C4-2B (cell line): ENCODE measurements around the gene MSL3B.

Source experiments
- H3K27ac ChIP-seq: fragments of 450-650 bp; 2 replicates; pipeline ENCODE4 v1.5.1; 2017
- CTCF ChIP-seq: fragments of 450-650 bp; conservative IDR thresholded peaks from 2 replicates; pipeline ENCODE4 v1.5.1; 2017; ENCODE audit warnings: mild to moderate bottlenecking
- ZFX ChIP-seq: fragments of 450-650 bp; IDR thresholded peaks from 2 replicates; pipeline ENCODE4 v1.6.1; 2017

The MSL3B gene

GRCh38 chr2:233838726-233839446 is 29.3 kb downstream of the MSL3B start:
- no peak overlapping the region for H3K27ac ChIP-seq
- no peak for TF ChIP-seq CTCF
- TF ChIP-seq ZFX = no peak

- H3K27ac ChIP-seq = no peak overlapping the region
- TF ChIP-seq ZFX (no peak), CTCF (no peak)
Measured at GRCh38 chr2:233838251-233838650, 29.9 kb downstream of the MSL3B start.

GRCh38 chr2:233837694-233838229 is 30.4 kb downstream of the MSL3B start:
- no peak overlapping the region for H3K27ac ChIP-seq
- TF ChIP-seq CTCF = no peak
- no peak for TF ChIP-seq ZFX

- TF ChIP-seq ZFX = no peak
- TF ChIP-seq CTCF = no peak
- no peak overlapping the region for H3K27ac ChIP-seq
Measured at GRCh38 chr2:233836359-233836758, 31.8 kb downstream of the MSL3B start.

GRCh38 chr2:233835230-233836186 is 32.7 kb downstream of the MSL3B start:
- TF ChIP-seq CTCF (no peak), ZFX (no peak)
- H3K27ac ChIP-seq = no peak overlapping the region

GRCh38 chr2:233833345-233833744 is 34.8 kb downstream of the MSL3B start:
- H3K27ac ChIP-seq = peak overlapping the region; percentile 10; the same call in 1 of the 2 replicates
- TF ChIP-seq ZFX = no peak
- no peak for TF ChIP-seq CTCF
